Dedifferentiated amniotic fluid mesenchymal stem cell (primary cell): ENCODE measurements around the gene MYO3A.

Experiments used
- DNase-seq: peaks from one replicate; pipeline ENCODE4 v3.0.0-alpha.2; 2016; ENCODE audit errors: extremely low spot score

Gene MYO3A

DNA sequence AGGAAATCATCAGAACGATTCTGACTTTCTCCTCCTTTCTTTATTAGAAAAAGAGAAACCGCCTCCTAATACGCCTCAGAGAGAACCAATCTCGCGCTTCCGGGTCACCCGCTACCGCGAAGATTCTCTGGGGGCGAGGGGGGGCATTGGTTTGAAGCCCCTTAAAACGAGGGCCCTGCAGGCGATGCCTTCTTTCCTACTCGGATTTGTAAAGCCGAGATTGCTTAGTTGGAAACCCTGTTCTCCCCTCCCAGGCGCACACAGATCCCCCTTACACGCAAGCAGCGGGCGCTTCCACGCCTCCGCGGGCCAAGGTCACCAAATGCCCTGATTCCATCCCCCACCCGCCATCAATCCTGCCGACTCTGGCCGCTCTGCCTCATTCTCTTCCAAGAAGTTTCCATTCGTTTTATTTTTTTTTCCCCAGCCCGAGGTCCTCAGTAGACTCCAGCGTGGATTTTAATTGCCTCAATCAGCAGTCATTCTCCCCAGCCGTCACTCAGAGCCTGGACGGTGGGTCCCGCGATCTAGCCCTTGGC, 281.4 kb downstream of the MYO3A start:
- no peak for DNase-seq

DNA sequence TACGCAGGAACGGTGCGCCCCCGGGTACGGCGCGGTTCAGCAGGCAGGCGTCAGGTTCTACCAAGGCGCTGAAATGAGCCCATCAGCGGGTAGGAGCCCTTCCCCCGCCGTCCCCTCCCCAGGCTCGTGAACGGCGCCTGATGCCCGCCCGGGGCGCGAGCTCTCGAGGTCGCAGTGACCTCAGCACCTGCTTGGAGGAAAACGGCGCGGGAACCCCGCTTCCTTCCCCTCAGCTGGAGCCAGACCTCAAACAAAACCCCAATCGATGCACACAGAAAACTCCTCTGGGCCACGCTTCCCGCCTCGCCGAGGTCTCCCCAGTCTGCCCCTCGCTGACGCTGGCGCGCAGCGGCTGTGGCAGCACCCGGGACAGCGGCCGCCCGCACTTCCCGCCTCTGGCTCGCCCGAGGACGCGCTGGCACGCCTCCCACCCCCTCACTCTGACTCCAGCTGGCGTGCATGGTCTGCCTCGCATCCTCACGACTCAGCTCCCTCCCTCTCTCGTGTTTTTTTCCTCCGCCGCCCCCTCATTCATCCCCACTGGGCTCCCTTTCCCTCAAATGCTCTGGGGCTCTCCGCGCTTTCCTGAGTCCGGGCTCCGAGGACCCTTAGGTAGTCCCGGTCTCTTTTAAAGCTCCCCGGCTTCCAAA, 282.0 kb downstream of the MYO3A start:
- no peak for DNase-seq

DNA sequence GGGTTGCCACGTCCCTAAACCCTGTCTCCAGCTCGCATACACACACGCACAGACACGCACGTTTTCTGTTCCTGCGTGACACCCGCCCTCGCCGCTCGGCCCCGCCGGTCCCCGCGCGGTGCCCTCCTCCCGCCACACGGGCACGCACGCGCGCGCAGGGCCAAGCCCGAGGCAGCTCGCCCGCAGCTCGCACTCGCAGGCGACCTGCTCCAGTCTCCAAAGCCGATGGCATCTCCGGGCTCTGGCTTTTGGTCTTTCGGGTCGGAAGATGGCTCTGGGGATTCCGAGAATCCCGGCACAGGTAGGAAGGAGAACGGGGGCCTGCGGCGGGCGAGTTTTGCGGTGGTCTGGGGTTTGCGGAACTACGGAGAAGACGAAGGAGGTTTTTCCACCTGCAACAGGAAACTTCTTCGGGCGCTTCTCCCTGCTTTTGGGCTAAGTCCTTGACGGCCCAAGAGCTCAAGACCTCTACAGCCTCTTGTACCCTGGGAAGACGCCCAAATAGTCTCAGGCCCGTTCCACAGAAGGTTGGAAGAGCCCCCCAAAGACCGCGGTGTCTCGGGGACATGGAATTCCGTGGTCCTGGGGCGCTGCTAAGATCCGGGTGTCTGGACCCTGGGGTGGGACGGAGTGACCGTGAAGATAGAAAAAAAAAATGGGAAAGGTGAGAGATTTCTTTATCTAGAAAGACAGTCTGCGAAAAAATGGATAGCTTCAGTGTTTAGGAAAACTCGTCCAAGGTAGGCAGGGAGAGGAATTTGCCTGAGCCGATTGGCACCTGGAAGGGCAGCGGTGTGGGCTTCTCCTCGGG, 282.8 kb downstream of the MYO3A start, which contains the start of gene GAD2:
TSS of gene GAD2 (plus strand) at position 190 of the 811 bp plus-strand sequence. CDS start at position 226, 36 bp downstream.
- DNase-seq, result no peak

DNA sequence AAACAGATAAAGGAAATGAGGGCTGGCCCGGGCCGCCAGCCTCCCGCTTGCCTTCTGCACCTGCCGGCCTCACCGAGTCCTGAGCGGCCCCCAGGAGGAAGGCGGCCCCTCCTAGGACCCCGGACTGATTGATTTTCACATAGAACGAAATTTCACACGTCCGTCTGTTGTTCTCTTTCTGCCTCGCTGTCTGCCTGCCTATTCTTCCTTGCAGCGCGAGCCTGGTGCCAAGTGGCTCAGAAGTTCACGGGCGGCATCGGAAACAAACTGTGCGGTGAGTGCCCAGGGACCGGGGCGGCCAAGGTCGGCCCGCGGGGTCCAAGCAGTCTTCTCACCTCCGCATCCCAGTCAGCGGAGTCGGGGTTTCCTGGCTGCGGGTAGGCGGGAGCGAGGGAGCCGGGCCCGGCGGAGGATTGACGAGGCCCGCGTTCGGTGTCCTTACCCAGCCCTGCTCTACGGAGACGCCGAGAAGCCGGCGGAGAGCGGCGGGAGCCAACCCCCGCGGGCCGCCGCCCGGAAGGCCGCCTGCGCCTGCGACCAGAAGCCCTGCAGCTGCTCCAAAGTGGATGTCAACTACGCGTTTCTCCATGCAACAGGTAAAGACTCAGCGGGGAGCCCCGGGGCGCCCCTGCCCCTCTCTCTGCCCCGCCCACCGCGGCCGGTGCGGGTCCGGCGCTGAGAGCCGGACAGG, 283.5 kb downstream of the MYO3A start:
- DNase-seq, result no peak

DNA sequence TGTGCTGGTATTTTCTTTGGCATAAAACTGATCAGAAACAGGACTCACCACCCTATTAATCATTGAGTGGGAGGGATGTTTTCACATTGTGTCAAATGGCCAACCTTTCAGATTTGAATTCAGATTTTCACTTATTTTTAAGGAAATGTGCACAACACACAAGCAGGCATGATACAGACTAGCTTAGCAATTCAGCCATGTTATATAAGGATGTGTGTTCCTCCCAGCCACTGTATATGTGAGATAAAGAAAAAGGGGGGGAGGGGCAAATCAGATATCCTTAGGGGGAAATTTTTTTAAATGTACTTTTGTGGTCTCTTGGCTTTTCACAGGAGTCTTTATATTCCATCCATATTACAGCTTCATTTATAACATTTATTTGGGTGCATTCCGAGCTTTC, 285.6 kb downstream of the MYO3A start:
- DNase-seq, result no peak

DNA sequence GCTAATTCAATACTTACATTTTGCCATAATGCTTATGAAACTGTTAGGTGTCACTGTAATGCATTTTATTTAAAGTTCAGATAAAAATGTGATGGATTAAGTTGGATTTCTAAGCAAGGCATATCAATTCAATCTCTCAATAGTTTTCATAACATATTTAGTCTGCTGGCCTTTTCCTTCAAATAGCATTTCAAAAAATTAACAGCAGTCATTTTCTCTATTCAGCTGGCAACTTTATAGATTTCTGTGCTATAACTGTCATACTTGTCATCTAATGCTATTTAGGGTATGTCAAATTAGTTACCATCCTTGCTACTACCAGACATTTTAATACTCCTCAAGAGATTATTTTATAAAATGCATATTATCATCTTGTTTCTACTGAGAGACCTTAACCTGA, 286.9 kb downstream of the MYO3A start:
- no peak for DNase-seq

DNA sequence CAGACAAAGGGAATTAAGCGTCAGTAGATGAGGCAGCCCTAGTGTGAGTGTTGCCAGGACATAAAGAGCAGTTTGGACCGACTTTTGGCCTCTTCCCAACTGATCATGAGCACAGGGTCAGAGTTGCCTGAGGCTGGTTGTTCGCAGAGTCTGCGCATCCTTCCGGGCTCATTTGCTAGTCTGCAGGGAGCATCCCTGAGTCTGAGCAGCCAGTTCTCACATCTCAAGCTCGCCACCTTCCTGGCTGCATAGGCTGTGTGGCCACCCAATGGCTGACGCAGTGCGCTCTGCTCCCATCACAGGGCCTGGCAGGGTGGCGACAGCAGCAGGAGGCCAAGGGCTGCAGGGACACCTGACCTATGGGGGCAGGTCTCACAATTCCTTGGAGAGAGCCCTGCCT, 287.5 kb downstream of the MYO3A start:
- no peak for DNase-seq

DNA sequence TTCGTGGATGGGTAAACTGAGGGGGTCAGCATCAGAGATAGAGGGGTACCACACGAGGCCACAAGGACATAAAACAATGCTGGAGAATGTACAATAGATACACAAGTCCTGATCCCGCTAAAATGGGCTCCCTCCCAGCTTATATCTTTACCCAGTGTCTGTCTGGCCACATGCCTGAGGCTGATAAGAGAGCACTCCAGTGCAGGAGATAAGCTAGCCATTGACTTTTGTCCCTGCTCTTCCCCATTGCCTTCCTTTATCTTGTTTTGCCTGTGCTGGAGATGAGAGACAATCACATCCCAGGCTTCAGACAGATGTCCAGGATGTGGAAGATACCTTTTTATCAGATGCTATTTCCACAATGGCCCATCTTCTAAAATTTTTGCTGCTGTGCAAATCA, 288.5 kb downstream of the MYO3A start:
- no peak for DNase-seq

DNA sequence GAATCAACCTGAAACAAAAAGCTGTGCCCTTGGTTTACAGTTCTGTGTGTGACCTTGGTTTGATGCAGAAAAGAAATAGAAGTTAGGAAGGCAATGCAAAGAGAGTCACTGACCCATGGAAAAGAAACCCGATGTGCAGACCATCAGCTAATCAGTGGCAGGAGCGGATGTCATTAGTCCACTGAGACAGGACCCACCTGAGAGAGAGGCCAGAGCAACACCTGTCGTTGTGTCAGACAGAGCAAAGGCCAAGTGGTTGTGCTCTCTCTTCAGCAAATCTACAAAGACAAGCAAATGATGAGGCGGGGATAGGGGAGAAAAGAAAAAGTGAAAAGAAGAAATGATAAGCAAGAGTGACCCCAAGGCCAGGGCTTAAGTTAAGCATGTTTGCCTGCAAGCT, 291.3 kb downstream of the MYO3A start:
- DNase-seq, result no peak

DNA sequence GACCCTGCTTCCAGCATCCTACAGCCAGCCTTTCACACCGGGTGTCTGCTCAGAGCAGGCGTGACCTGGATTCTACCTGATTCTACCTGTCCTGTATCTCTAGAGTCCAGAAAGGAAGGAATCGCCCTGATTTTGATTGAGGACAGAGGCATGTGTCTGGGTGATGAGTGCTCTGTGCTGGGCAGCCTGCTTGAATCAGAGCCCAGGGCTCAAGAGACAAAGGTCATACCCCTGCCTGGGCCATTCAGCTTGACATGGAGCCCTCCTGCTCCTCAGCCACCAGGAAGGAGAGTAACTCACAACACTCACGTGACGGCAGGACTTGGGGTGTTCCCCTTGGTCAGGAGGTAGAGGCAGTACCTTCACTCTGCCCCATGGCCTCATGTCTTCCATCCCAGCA, 293.8 kb downstream of the MYO3A start:
- no peak for DNase-seq

DNA sequence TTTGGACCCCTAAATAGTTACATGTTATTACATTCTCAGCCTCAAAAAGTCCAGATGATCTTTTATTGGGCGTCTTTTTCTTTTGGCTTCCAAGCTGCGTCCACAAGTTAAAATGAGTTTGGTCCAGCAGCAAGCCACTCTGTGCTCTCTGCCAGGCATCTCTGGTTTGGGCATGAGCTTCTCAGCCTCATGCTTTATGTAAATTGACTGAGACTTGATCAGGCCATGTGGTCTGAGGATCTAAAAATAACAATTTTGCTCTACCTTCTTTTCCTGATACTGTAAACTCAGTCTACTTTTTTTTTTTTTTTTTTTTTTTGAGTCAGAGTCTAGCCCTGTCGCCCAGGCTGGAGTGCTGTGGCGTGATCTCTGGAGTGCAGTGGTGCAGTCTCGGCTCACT, 298.1 kb downstream of the MYO3A start:
- DNase-seq, result no peak

DNA sequence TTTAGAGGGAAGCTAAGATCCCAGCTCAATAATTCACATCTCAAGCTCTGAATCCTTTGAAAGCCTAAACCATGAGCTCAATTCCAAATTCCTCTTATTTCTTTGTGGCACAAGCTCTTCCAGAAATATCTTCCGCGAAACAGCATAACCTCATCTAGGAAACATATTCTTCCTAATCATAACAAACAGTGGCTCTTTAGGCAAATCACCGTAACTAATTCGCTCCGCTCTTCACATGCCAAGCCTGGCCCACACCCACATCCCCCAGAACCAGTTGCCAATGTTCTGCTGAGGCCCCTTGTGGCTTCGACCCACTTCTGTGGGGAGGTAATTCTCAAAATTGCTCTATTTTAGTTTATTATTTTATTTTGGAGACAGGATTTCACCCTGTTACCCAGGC, 301.7 kb downstream of the MYO3A start:
- DNase-seq, result no peak

DNA sequence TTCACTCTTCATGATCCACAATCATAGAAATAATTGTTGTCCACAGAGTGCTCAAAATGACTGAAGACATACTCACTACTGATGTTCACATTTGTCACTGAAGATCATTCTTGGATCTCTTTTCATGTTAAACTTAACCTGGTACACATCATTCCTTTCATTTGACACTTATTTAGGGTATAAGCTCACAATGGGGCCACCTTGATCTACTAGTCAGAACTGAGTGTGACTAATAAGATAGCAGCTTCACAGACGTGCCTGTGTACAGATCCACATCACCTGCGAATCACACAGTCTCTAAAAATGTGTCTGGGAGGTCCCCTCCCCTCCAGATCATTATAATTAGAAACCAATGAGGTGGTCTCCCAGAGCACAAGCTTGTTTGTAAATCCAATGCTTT, 304.3 kb downstream of the MYO3A start:
- DNase-seq, result no peak

DNA sequence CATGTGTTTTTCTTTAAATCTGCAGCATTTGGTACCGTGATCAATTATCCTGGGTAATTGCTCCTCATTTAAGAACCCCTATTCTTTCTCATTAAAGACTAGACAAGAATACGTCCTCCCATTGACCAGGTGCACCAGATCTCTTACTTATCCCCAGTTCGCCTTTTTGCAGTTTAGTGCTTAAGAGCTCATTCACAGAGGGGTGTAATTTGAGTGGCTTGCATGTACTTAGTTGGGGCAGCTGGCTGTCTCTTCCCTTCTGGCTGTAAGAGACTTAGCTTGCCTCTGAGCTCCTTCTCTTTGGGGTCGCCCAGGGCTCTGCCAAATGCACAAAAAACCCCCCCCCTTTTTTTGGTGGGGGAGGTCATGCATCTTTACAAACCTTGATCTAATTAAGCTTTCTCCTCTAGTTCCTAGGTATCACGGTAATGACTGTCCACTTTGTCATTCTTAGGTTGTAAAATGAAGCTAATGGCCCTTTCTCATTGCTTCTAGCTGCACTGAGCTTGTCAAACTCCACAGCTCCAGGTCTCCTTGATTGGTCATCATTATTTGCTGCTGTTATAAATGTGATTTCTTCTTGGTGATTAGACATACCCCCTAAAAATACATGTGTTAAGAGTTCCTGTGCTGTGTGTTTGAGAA, 308.8 kb downstream of the MYO3A start:
- DNase-seq, result no peak

DNA sequence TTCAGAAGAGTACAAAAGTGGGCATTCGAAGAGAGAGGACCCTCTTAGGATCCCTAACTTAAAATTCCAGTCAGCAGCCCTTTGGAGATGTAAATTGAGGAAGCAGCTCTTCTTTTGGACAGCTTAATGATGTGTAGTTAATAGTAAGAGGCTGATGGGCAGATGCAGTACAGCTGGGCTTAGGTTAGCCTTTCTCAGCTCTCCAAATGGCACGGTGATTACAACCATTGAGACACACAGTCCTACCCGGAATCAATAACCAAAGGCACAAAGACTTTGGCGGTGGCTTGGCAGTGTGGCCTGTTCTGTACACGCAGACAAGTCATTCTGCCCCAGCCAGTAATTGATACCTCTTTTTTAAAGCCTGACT, 309.3 kb downstream of the MYO3A start:
- no peak for DNase-seq

DNA sequence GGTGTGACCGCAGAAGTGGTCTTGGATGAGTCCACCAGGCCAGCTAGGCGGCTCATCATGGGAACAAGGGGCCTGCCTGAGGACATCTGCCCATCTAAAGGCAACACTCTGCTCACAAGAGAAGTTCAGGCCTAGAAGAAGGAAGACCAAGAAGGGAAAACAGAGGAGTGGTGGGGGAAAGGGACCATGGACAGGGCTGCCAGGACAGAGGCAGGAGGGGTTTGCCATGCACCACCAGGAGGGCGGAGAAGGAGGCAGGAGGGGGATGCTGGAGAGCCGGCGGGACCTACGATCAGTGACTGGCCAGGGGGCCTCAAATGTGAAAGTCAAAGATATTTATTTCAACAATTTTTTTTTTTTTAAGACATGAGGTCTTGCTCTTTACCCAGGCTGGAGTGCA, 315.7 kb downstream of the MYO3A start:
- DNase-seq, result no peak

DNA sequence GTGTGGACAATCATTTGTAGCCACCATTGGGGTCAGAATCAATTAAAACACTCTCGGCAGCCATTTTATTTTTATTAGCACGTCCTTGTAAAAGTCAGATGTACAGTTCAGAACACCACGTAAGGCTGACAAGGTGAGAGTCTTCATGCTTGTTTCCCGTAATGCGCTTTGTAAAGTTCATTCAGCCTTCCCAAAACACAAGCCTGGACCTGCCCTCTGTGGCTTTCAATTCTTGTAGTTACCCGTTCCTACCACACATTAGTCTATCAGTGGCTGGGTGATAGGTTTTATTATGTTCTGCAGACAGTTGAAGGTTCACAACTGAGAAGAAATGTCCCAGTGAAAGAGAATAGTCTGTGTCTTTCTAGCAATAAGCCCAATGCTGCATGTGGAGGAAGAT, 317.9 kb downstream of the MYO3A start:
- no peak for DNase-seq

DNA sequence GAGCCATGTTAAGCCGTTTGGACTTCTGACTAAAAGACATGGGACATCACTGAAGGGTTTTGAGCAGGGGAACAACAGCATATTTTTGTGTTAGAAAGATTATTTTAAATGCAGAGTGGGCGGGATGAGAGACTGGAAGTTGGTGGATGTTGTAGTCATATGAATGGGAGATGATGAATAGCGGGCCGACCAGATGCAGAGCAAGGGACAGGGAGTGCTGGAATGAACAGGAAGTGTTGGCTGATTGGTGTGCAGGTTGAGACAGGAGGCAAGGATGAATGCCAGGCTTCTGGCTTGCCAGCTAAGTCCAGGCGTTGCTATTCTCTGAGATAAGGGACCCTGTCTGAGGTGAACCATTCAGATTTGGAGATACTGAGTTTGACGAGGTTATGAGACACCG, 320.6 kb downstream of the MYO3A start:
- DNase-seq, result no peak

DNA sequence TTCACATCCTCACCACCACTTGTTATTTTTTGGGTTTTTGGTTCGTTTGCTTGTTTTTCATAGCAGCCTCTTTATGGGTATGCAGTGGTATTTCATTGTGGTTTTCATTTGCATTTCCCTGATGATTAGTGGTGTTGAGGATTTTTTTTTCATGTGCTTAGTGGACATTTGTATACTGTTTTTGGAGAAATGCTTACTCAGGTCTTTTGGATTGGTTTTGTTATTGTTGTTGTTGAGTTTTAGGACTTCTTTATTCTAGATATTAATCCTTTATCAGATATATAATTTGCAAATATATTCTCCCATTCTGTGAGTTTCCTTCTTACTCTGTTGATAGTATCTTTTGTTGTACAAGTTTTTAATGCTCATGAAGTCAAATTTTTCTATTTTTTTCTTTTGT, 325.3 kb downstream of the MYO3A start:
- no peak for DNase-seq
